Thyroid gland (tissue), 4 donors: Measurements from ENCODE around the gene A4GALT.

Source experiments
- CTCF ChIP-seq, 6 experiments: fragments of 200-600 bp in 3 of 6; fragments of 450-650 bp in 3 of 6; sonication (generic) in 3 of 6; IDR thresholded peaks; one replicate each; pipeline ENCODE4 v1.5.1; 2016 to 2019; ENCODE audit warnings: antibody characterized with exemption in 6 of 6, mild to moderate bottlenecking in 2 of 6, inconsistent platforms in 1 of 6, moderate library complexity in 1 of 6
- POLR2A ChIP-seq, 2 donors: fragments of 450-650 bp; IDR thresholded peaks; one replicate each; pipeline ENCODE4 v1.6.1; 2017; ENCODE audit warnings: antibody characterized with exemption in 2 of 2, mild to moderate bottlenecking in 2 of 2, moderate library complexity in 1 of 2

GRCh38 chr22:42697542-42698013 lies 23.1 kb downstream of the A4GALT start:
- TF ChIP-seq CTCF (IDR thresholded peaks at IDR 0.05) (no peak), POLR2A (IDR thresholded peaks at IDR 0.05) (no peak)
